GOT3 (cell line): Measurements from ENCODE around the gene MPZL2.

Experiments
- DNase-seq: peaks from one replicate; lab custom pipeline; 2025; ENCODE audit warnings: mixed read lengths; lab: John Stamatoyannopoulos, UW

Gene MPZL2

DNA sequence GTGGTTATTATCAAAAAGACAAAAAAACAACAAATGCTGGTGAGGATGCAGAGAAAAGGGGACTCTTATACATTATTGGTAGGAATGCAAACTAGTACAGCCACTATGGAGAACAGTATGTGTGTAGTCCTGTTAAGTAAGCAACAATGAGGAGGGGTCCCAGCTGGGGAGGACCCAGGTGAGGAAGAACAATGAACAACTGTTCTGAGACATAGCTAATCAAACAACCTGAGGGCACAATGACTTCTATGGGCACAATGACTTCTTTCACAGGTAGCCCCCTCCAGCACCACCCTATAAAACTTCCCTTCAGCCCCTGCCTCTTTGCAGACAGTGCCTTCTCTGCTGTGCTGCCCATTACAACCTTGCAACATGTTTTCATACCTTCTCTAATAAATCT, 44.9 kb downstream of the MPZL2 start:
- no peak for DNase-seq

DNA sequence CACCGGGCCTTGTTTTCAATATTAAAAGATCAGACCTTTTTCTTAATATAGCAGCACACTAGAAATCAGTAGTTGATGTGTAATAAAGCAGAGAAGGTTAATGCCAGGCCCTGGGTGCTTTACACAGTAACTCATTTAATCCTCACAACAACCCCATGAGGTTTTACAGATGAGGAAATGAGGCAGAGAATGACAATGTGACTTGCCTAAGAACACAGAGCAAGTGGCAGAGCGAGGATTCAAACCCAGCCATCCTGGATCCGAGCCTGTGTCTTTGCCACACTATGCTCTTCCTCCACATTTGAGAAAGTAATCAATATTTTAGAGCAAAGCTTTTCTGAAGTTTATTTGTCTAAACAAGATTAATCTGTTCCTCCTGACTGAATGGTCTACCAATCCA, 46.5 kb downstream of the MPZL2 start:
- DNase-seq = no peak

DNA sequence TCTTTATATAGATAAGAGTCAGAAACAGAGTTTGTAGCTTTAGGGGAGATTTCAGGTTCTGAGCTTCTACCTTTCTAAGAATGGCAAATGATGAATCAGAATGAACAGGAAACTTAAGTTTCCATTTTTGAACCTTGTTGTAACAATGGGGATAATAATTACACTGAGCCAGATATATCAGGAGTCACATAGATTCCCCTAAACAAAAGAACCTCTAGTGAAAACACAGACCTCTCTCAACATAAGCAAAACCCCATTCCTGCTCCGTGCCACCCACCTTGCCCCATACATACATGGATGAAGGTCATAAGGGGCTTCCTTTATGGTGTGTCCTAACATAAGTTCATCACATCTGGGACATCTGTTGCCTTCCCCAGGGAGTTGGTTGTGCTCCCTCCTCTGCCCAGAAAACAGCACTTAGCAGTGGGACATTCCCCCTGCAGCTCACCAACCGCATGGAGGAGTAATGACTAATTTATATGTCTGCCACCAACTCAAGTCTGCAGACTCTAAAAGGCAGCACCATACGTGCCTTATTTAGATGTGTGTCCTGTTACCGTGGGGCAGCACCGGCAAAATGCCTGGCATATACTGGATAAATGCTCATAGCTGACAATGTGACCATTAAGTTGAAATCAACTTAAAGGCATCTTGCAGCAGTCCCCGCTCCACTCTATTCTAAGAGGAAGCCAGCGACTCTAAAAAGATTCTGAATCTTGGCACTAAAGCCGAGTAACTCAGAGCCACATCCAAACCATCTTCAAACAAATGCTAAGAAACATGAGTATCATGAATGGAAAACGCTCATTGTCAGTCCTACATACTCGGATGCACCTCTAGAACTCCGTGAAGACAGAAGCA, 47.2 kb downstream of the MPZL2 start:
- DNase-seq = no peak

DNA sequence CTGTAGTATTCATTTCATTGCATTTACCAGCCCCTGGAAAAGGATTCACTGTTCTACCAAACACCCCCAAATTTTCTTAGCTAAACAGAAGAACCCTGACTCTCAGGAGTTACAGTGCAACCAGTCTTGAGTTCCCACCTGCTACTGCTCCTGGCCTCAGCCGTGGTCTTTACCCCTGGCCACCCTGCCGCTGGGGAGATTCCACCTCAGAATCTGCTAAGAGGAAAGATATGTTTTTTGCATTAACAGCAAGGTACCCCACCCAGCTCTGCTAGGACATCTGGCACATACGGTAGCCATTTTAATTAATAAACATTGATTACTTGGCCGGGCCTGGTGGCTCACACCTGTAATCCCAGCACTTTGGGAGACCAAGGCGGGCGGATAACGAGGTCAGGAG, 48.3 kb downstream of the MPZL2 start:
- no peak for DNase-seq

DNA sequence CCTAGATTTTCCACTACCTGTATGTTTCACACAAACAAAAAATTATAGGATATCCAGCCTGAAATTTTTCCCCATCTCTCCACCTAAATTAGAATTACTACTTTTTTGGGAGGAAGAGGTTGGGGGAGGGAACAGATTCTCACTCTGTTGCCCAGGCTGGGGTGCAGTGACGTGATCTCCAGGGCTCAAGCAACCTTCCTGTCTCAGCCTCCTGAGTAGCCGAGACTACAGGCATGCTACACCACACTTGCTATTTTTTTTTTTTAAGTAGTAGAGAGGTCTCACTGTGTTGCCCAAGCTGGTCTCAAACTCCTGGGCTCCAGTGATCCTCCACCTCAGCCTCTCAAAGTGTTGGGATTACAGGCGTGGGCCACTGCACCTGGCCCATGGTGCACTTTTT, 48.8 kb downstream of the MPZL2 start:
- no peak for DNase-seq

DNA sequence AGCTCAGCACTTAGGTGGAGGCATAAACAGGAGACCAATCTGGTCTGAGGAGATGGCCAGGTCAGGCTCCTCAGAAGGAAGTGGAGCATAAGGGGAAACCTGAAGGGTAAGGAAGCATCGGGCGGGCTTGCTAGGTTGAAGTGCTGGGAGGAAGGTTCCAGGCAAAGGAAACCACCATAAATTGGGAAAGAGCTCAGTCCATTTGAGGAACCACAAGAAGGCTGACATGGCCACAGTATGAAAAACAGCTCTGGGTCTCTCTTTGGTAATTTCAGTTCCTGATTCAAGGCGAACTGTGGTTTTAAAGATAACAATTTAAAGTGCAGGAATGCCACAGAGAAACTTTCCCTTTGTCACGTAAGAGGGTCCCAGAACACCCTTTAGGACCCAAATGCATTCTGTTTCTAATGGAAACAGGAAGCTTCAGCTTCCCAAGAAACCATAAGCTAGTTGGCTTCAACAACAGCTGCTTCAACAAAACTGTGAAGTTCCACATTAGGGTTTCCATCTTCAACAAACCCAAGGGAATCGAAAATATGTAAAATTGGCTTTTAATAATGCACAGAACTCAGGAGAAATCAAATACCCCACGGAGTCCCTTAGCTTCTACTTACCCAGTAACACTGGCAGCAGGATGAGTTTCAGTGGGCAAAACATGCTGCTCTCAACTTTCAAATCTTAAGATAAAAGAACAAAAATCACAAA, 49.7 kb downstream of the MPZL2 start:
- no peak for DNase-seq

DNA sequence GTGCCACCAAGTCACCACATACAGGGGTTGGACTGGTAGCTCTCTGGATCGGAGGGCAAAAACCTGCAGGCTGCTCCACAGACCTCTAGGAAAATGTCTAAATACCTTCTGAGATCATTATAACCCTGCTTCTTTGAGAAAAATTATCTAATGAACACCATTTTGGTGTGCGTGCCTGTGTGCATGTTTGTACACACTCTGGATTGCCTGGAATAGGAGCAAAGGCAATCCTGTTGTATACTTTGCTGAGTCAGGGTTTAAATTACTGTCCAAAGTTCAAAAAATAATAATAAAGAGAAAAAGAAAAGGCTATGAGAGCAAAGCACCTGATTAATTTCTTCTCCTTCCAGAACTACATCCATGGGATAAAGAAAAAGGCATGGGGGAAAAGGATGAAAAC, 50.3 kb downstream of the MPZL2 start:
- DNase-seq = no peak

DNA sequence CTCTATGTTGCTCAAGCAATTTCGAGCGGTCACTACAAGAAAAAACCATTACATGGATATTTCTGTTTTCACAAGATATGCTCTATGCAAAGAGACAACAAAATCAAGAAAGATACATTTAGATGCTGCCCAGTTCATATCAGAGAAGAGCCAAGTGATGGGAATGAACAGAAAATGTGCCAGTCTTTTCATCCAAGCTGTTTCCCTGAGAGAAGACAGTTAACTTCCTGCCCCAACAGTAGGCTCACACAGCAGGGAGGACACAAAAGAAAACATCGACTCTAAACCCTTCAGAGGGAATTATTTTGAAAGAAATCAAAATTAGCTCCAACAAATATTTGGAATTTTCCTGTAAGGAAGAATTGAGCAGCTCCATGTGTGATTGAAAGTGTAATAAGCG, 50.9 kb downstream of the MPZL2 start:
- no peak for DNase-seq

DNA sequence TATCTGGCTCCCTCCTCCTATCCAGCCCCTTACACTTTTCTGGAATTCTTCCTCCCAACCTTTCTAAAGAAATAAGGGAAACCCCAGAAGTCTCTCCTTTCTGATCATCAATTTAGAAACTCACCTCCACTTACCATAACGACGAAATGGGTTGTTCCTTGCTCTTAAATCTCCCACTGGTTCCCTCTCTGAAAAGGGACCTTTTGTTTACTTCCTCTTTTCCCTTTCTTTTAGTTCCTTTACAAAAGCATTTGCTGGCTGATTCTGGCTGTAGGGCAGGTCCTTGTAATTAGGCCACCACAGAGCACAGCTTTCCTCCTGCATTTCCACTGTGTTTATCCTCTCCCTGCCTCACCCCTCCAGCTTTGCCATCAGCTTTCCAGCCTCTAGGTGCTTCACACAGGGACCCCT, 51.3 kb downstream of the MPZL2 start:
- DNase-seq = no peak

DNA sequence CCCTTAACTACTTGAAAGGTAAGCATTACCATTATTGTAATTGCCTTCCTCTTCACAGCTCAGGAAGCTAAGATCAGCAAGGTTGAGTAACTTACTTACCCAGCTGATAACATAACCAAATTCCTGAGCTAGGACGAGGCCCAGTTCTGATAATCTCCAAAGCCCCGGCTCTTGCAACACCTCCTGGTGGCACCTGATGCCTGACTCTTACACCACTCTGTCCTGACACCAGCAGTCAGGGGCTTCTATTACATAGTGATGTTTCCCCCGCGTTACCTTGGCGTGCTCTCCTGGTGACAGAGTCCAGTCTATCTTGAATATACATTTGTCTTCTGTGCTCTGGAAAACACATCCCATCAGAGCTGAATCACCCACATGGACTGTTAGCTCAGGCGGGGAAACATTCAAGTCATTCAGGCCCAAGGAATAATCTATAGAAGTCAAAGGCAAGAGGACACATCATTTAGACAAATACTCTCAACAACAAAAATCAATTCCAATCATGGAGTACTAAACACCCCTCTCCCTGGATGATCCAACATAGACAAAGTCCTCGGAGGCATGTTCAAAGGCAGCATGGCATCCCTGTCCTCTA, 51.9 kb downstream of the MPZL2 start:
- no peak for DNase-seq

DNA sequence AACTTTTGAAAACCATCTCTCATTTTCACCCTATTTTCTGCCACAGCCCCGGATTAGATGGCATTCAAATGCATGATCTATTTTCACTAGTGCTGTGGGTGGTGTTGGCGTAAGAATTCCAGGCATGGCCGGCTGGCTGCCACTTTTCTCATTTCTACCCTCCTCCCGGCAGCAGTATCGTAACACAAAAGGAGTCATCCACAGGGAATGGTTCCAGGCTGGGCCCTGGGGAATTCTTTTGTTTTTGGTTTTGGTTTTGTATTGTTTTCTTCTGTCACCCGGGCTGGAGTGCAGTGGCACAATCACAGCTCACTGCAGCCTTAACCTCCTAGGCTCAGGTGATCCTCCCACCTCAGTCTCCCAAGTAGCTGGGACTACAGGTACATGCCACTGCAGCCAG, 53.1 kb downstream of the MPZL2 start:
- no peak for DNase-seq

DNA sequence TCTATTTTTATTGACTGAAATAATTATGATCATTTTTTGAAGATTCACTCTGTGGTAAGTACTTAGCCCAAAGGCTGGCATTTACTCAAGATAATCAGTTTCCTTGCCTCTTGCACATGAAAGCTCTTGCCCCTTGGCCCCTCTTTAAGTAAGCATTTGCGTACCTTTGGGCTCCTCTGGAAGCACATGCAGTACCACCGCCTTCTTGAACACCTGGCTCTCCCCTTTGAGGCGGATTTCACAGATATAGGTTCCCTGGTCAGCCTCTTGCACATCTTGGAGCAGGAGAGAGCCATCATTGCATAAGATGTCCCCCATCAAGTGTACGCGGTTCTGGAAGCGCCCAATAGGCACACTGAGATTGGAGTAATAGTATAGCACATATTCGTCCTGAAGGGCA, 53.8 kb downstream of the MPZL2 start:
- no peak for DNase-seq

DNA sequence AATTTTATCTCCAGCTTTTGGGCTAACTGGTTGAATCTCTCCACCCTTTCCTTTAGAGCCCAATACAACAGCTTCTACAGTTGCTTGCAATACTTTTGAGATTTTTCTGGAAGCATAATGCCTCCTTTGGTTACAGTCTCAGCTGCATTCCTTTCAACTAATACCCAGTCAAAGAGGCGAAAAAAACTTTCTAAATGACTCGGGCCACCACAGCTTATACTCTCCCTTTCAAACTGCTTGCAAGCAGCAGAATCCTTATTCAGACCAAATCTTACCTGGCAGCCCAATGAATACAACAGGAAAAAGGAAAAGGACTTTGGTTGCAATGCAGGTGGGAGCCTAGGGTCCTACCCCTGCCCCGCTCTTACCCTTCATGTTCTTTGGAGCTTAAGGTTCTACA, 55.1 kb downstream of the MPZL2 start:
- DNase-seq = no peak

DNA sequence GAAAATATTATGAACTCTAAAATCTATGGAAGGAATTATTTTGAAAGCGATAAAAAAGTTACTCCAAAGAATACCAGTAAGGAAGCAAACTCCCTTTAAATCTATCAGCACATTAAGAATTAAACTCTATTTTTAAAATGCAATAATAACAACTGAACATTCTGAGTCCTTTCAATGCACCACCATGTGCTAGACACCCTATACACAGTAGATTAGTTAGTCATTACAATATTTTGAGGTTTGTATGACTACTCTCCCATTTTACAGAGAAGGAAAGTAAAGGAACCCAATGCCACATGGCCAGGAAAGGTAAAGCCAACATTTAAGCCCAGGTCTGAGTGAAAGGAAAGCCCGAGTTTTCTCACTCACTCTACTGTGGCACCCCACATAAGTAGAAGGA, 57.0 kb downstream of the MPZL2 start:
- no peak for DNase-seq

DNA sequence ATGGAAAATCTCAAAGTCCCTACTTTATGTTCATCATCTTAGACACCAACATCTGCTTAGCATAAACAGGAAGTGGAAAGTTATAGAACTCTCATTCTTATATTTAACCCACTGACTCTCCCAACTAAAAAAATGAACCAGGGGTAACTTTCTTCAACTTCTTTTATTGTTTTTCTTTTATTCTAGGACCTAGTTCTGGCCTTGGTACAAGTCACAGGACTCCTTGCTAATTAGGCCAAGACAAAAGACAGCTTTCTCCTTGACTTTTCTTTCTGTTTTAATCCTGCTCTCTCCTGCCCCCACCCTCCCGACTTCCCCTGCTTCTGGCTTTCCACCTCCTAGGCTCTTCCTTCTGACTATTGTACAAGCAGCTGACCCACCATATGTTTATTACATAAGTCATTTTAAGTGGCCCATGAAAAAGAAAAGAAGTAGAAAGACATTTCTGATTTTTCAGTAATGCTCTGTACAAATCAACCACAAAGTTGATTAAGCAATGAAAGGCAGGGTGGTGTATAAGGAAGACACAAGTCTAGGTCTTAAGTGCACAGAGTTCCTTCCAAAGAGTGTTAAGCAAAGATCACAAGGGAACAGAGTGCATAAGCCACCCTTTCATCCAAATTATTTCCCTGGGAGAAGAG, 57.6 kb downstream of the MPZL2 start:
- DNase-seq = no peak

DNA sequence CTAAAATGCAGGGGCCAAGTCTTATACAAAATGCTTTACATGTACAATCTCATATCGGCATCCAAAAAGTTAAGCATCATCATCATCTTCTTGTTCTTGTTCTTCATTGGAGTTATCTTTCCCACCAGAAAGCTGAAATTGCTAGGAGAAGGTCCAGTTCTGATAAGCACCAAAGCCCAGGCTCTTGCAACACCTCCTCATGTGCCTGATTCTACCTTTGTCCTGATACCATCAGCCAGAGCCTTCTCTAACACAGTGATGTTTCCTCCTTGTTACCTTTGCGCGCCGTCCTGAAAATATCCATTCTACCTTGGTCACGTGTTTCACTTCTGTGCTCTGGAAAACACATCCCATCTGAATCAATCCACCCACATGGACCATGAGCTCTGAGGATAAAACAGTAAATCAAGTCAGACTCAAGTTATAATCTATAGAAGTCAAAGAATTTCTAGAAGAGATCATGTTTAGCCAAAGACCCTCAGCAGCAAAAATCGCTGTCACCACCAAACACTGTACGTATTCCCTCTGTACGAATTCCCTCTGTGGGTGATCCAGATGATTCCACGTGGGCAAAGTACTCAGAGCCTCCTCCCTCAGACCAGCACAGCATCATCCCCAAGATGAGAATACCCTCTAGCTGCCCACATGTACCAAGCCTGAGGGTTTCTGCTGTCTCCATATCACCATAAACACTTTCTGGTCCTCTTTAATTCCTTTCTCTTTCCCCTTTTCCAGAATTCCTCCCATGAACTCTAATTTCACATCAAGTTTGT, 58.3 kb downstream of the MPZL2 start:
- DNase-seq = no peak
